GM12878 (cell line): Measurements from ENCODE around the gene SESTD1. TPM values are rescaled to one million over a fixed set of nuclear protein-coding genes. Genes with fewer than 3 reads are reported as not detected.

Experiments
- BCLAF1 ChIP-seq: fragments of 450-650 bp; IDR thresholded peaks from 2 replicates; pipeline ENCODE4 v1.6.1; 2017; ENCODE audit warnings: antibody characterized with exemption, mild to moderate bottlenecking, moderate library complexity
- MEF2B ChIP-seq: fragments of 450-650 bp; IDR thresholded peaks from 2 replicates; pipeline ENCODE4 v1.6.1; 2018; ENCODE audit warnings: mild to moderate bottlenecking, moderate library complexity; ENCODE audit not compliant: partially characterized antibody, poor library complexity, severe bottlenecking
- MTA3 ChIP-seq: IDR thresholded peaks from 2 replicates; pipeline ENCODE4 v1.6.1; 2012; ENCODE audit warnings: low read length, inconsistent platforms, borderline replicate concordance
- PKNOX1 ChIP-seq: fragments of 450-650 bp; IDR thresholded peaks from 2 replicates; pipeline ENCODE4 v1.6.1; 2016; ENCODE audit warnings: mild to moderate bottlenecking
- STAT3 ChIP-seq: IDR thresholded peaks from 2 replicates; pipeline ENCODE4 v1.6.1; 2011; ENCODE audit warnings: low read depth, low read length, improper control_type of control experiment
- YY1 ChIP-seq: IDR thresholded peaks from 2 replicates; pipeline ENCODE4 v1.6.1; 2011; ENCODE audit warnings: low read depth, mild to moderate bottlenecking, low read length
- ZBTB11 ChIP-seq: fragments of 450-650 bp; formaldehyde crosslinking; IDR thresholded peaks from 2 replicates; pipeline ENCODE4 v1.5.0; 2022; ENCODE audit warnings: mild to moderate bottlenecking, missing genetic modification characterization
- polyA plus RNA-seq, 11 experiments: library from polyadenylated mRNA; depleted of rRNA in 4 of 11; unstranded in 6 of 11; stranded (reverse) in 5 of 11; fragments of >200 nt; fragmentation: Nextera tagmentation in 4 of 11; fragmentation: Illumina TruSeq in 1 of 11; extraction: Ambion mirVana in 4 of 11; extraction: Trizol in 1 of 11; gene quantifications; 1 replicate in 1 of 11; 2 replicates in 10 of 11; pipeline versions ENCODE4 v1.2.1 to v1.2.3, GENCODE V29; 2011 to 2016; ENCODE audit warnings: inconsistent platforms in 2 of 11, missing spikeins in 2 of 11, low read depth in 1 of 11
- total RNA-seq, 4 experiments: library from RNA; depleted of rRNA in 3 of 4; stranded (reverse); fragments of >200 nt in 3 of 4; fragmentation: Illumina TruSeq in 1 of 4; extraction: Trizol in 1 of 4; gene quantifications; 2 replicates each; pipeline versions ENCODE4 v1.2.1 to v1.2.3, GENCODE V29; 2013 to 2021

Gene SESTD1
- total and polyA plus RNA-seq, 10 of the 15 experiments (the other 5 are each of a cell fraction or from before 2014, with no cell fraction given): 4.4 to 22.7 (median 9.5) TPM

- TF ChIP-seq ZBTB11 (CRISPR knock-in tag) (no peak), PKNOX1 (no peak), MTA3 (no peak), YY1 (no peak), BCLAF1 (no peak), STAT3 (no peak), MEF2B (no peak)
These were observed 193.7 kb downstream of the SESTD1 start (continued) for GRCh38 chr2:179070895-179071294.
